Right lobe of liver (tissue), 4 donors: Measurements from ENCODE around the gene FGF18.

ENCODE experiments used
- CTCF ChIP-seq, 4 donors: fragments of 200-600 bp in 3 of 4; fragments of 450-650 bp in 1 of 4; IDR thresholded peaks; one replicate each; pipeline versions ENCODE4 v1.5.1 to v1.8.0; 2016 to 2022; ENCODE audit warnings: antibody characterized with exemption in 4 of 4, mild to moderate bottlenecking in 2 of 4
- POLR2A ChIP-seq: fragments of 450-650 bp; IDR thresholded peaks from one replicate; pipeline ENCODE4 v1.6.1; 2017; ENCODE audit warnings: antibody characterized with exemption, mild to moderate bottlenecking
- donor health status: DM: no; HTN: no; CAD: no.
- donor health status: DM: no; HTN: no; CAD: no.
- donor health status: DM: no; HTN: yes; CAD: no.

- no peak for TF ChIP-seq POLR2A
- TF ChIP-seq CTCF (IDR thresholded peaks at IDR 0.05), result no peak
Measured at GRCh38 chr5:171390883-171391677, 28.4 kb upstream of the FGF18 start.
